ENCODE results near the gene SORBS1.

SORBS1 gene

GRCh38 chr10:95297402-95297801 is 263.8 kb downstream of the SORBS1 start:
- no peak for FAIRE-seq
- DNase-seq (ENCODE audit: low spot score): no peak

- FAIRE-seq (no peak), DNase-seq (ENCODE audit: low spot score) (no peak)
These were observed 264.4 kb downstream of the SORBS1 start for GRCh38 chr10:95296764-95297163.

GRCh38 chr10:95295031-95295755 is 266.0 kb downstream of the SORBS1 start:
- FAIRE-seq: no peak

GRCh38 chr10:95293631-95294030 is 267.5 kb downstream of the SORBS1 start:
- DNase-seq (ENCODE audit: low spot score) (no peak), FAIRE-seq (no peak)

More at GRCh38 chr10:95295031-95295755, 266.0 kb downstream of the SORBS1 start:
- peak; percentile 61 for DNase-seq (ENCODE audit: low spot score)

- DNase-seq (ENCODE audit: low spot score) (no peak), FAIRE-seq (no peak)
These were observed 269.7 kb downstream of the SORBS1 start for GRCh38 chr10:95291365-95292039.

- FAIRE-seq (no peak), DNase-seq (ENCODE audit: low spot score) (peak; percentile 53)
These were observed 270.5 kb downstream of the SORBS1 start, which contains the start of gene PDLIM1 for GRCh38 chr10:95290461-95291364. Gene PDLIM1 (minus strand): TSS chr10:95291003. CDS start chr10:95290915, 88 bp downstream.

GRCh38 chr10:95289921-95290421 is 271.2 kb downstream of the SORBS1 start:
- FAIRE-seq (no peak), DNase-seq (ENCODE audit: low spot score) (no peak)

- DNase-seq (ENCODE audit: low spot score): peak; percentile 27
- FAIRE-seq: no peak
These were observed 271.9 kb downstream of the SORBS1 start for GRCh38 chr10:95289003-95289920.

GRCh38 chr10:95288303-95288702 is 272.9 kb downstream of the SORBS1 start:
- DNase-seq (ENCODE audit: low spot score): no peak
- FAIRE-seq: no peak

GRCh38 chr10:95287281-95287680 is 273.9 kb downstream of the SORBS1 start:
- no peak for DNase-seq (ENCODE audit: low spot score)
- no peak for FAIRE-seq

- FAIRE-seq (no peak), DNase-seq (ENCODE audit: low spot score) (no peak)
These were observed 274.5 kb downstream of the SORBS1 start for GRCh38 chr10:95286707-95287106.

GRCh38 chr10:95285556-95285955 is 275.6 kb downstream of the SORBS1 start:
- DNase-seq (ENCODE audit: low spot score) (no peak), FAIRE-seq (no peak)

- no peak for DNase-seq (ENCODE audit: low spot score)
- FAIRE-seq: no peak
These were observed 276.4 kb downstream of the SORBS1 start for GRCh38 chr10:95284807-95285206.

- FAIRE-seq (no peak), DNase-seq (ENCODE audit: low spot score) (no peak)
These were observed 279.1 kb downstream of the SORBS1 start for GRCh38 chr10:95282107-95282506.

GRCh38 chr10:95281206-95281605 is 280.0 kb downstream of the SORBS1 start:
- FAIRE-seq (no peak), DNase-seq (ENCODE audit: low spot score) (no peak)

- FAIRE-seq (peak; percentile 84), DNase-seq (ENCODE audit: low spot score) (peak; percentile 54)
These were observed 280.5 kb downstream of the SORBS1 start for GRCh38 chr10:95280637-95281036.

- DNase-seq (ENCODE audit: low spot score) (no peak), FAIRE-seq (peak; percentile 80)
These were observed 281.9 kb downstream of the SORBS1 start for GRCh38 chr10:95279042-95279820.

- DNase-seq (ENCODE audit: low spot score) (no peak), FAIRE-seq (no peak)
These were observed 282.8 kb downstream of the SORBS1 start for GRCh38 chr10:95278061-95278988.

GRCh38 chr10:95277614-95278013 is 283.6 kb downstream of the SORBS1 start:
- no peak for FAIRE-seq

More at GRCh38 chr10:95277614-95278013, 283.6 kb downstream of the SORBS1 start:
- DNase-seq (ENCODE audit: low spot score): no peak
